Stimulated activated CD8-positive, alpha-beta memory T cell treated with anti-CD3 and anti-CD28 coated beads, Interleukin-12 subunit alpha, Interleukin-12 subunit beta, amount 100 ng/mL, for 24 hours (primary cell): ENCODE measurements around the gene AP4M1.

Experiments used
- DNase-seq: peaks from one replicate; pipeline ENCODE4 v3.0.0-alpha.2; 2020; ENCODE audit errors: extremely low read depth

Gene AP4M1

DNA sequence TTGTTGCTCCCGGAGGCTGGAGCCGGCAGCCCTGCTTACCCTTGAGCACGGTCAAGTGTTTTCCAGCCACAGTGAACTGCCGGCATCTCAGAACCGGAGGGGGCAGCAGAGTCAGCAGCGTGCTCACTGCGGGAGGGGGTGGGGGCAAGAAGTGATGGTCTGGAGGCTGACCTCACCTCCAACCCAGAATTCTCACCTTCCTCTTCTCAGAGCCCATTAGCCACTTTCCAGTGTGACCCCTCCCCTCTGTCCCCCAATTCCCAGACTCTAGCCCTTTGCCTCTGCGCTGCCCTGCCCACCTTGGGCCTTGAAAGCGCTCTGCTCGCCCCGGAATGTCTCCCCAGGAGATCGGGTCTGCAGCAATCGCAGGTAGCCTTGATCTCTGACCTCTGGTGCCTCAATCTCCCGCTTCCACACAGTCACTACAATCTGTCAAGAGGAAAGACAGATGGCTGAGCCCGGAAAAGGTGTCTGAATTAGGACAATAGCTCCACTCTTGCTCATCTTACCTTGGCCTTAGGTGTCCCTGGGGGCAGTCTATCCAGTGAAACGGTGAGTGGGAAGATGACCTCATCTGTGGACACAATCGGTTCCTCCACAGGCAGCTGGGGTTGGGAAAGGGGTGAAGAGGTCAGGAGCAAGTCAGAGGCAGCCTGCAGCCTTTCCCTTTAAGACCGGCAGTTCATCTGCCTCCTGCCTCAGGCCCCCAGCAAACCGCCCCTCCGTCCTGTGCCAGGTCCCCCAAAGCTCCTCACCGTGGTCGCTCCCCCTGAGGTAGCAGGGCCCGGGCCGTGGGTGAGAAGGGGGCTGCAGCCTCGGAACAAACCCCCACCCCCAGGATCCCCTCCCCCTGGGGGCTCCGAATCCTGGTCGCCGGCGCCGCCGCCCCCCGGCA, 56.1 kb downstream of the AP4M1 start:
- no peak for DNase-seq
